Activated T-cell treated with anti-CD3 and anti-CD28 coated beads, Interleukin-2, amount 50 U/mL, for 24 hours (primary cell): ENCODE results near the gene PLEKHF1.
"Not testable (repeated sequence)": the region's sequence is repeated elsewhere in the genome, so short reads cannot be mapped to it uniquely, and the experiment has no call there.

Source experiments
- DNase-seq: peaks from one replicate; pipeline ENCODE4 v3.0.0-alpha.2; 2020
- H3K27ac Mint-ChIP-seq: 2 replicates; pipeline ENCODE4 v1.8.0; 2020; ENCODE audit warnings: mild to moderate bottlenecking, mixed read lengths
- H3K27me3 Mint-ChIP-seq: 2 replicates; pipeline ENCODE4 v1.8.0; 2020; ENCODE audit warnings: mixed read lengths
- H3K36me3 Mint-ChIP-seq: 2 replicates; pipeline ENCODE4 v1.8.0; 2020; ENCODE audit warnings: low read depth, mixed read lengths
- H3K4me1 Mint-ChIP-seq: 2 replicates; pipeline ENCODE4 v1.8.0; 2020; ENCODE audit warnings: low read depth, mixed read lengths
- H3K4me3 Mint-ChIP-seq: 2 replicates; pipeline ENCODE4 v1.8.0; 2020; ENCODE audit warnings: mild to moderate bottlenecking, moderate library complexity, mixed read lengths
- H3K9me3 Mint-ChIP-seq: 2 replicates; pipeline ENCODE4 v1.8.0; 2020; ENCODE audit warnings: mixed read lengths

The PLEKHF1 gene

GRCh38 chr19:29665215-29665825 is at the start of gene PLEKHF1:
PLEKHF1 (plus strand) TSS chr19:29665461; CDS start chr19:29673840, 8,379 bp downstream.
- Mint-ChIP-seq H3K27me3 (no peaks in the 10 kb centered on the region), H3K4me1 (peaks cover 75% of the 10 kb centered on the region), H3K36me3 (peaks cover 40% of the 10 kb centered on the region), H3K27ac (peak within 1 kb of the TSS; percentile 95), H3K4me3 (peak within 1 kb of the TSS; percentile 83), H3K9me3 (no peaks in the 10 kb centered on the region)
- peak; percentile 92 for DNase-seq

GRCh38 chr19:29615891-29616425 is 49.3 kb upstream of the PLEKHF1 start:
- no peaks in the 10 kb centered on the region for H3K9me3 Mint-ChIP-seq
- H3K27me3 Mint-ChIP-seq = no peaks in the 10 kb centered on the region
- H3K4me1 Mint-ChIP-seq = peaks cover 17% of the 10 kb centered on the region
- H3K27ac Mint-ChIP-seq = peak overlapping the region; percentile 66
- H3K4me3 Mint-ChIP-seq = no peak overlapping the region
- no peak for DNase-seq
- peaks cover 61% of the 10 kb centered on the region for H3K36me3 Mint-ChIP-seq

GRCh38 chr19:29616541-29616940 is 48.7 kb upstream of the PLEKHF1 start:
- H3K9me3 Mint-ChIP-seq = no peaks in the 10 kb centered on the region
- peak overlapping the region; percentile 15 for H3K27ac Mint-ChIP-seq
- peaks cover 55% of the 10 kb centered on the region for H3K36me3 Mint-ChIP-seq

GRCh38 chr19:29617366-29618266 is 47.6 kb upstream of the PLEKHF1 start:
- Mint-ChIP-seq H3K4me1 (peaks cover 28% of the 10 kb centered on the region), H3K4me3 (no peak overlapping the region), H3K9me3 (no peaks in the 10 kb centered on the region), H3K36me3 (peaks cover 44% of the 10 kb centered on the region), H3K27me3 (no peaks in the 10 kb centered on the region), H3K27ac (peak overlapping the region; percentile 26)
- no peak for DNase-seq

More at GRCh38 chr19:29616541-29616940, 48.7 kb upstream of the PLEKHF1 start:
- Mint-ChIP-seq H3K4me3 (no peak overlapping the region), H3K4me1 (peaks cover 18% of the 10 kb centered on the region), H3K27me3 (no peaks in the 10 kb centered on the region)
- no peak for DNase-seq

GRCh38 chr19:29618434-29618833 is 46.8 kb upstream of the PLEKHF1 start:
- H3K27ac Mint-ChIP-seq = peak overlapping the region; percentile 26
- H3K4me3 Mint-ChIP-seq = no peak overlapping the region
- DNase-seq = no peak
- H3K4me1 Mint-ChIP-seq = peaks cover 36% of the 10 kb centered on the region
- no peaks in the 10 kb centered on the region for H3K9me3 Mint-ChIP-seq
- H3K36me3 Mint-ChIP-seq = peaks cover 36% of the 10 kb centered on the region
- H3K27me3 Mint-ChIP-seq = no peaks in the 10 kb centered on the region

GRCh38 chr19:29618871-29619270 is 46.4 kb upstream of the PLEKHF1 start:
- H3K9me3 Mint-ChIP-seq = no peaks in the 10 kb centered on the region
- H3K27ac Mint-ChIP-seq = no peak overlapping the region
- no peaks in the 10 kb centered on the region for H3K27me3 Mint-ChIP-seq
- DNase-seq = no peak
- no peak overlapping the region for H3K4me3 Mint-ChIP-seq
- H3K36me3 Mint-ChIP-seq = peaks cover 32% of the 10 kb centered on the region
- peaks cover 41% of the 10 kb centered on the region for H3K4me1 Mint-ChIP-seq

GRCh38 chr19:29620931-29621351 is 44.3 kb upstream of the PLEKHF1 start:
- H3K27me3 Mint-ChIP-seq = no peaks in the 10 kb centered on the region
- H3K36me3 Mint-ChIP-seq = peaks cover 14% of the 10 kb centered on the region
- peak overlapping the region; percentile 60 for H3K27ac Mint-ChIP-seq
- peak; percentile 74 for DNase-seq
- H3K4me1 Mint-ChIP-seq = peaks cover 54% of the 10 kb centered on the region
- H3K9me3 Mint-ChIP-seq = no peaks in the 10 kb centered on the region
- H3K4me3 Mint-ChIP-seq = peak overlapping the region; percentile 30

GRCh38 chr19:29622166-29623070 is 42.8 kb upstream of the PLEKHF1 start:
- H3K27me3 Mint-ChIP-seq = no peaks in the 10 kb centered on the region
- H3K9me3 Mint-ChIP-seq = no peaks in the 10 kb centered on the region
- peak overlapping the region; percentile 46 for H3K4me3 Mint-ChIP-seq
- DNase-seq = peak; percentile 70
- no peaks in the 10 kb centered on the region for H3K36me3 Mint-ChIP-seq
- H3K4me1 Mint-ChIP-seq = peaks cover 54% of the 10 kb centered on the region
- peak overlapping the region; percentile 82 for H3K27ac Mint-ChIP-seq

GRCh38 chr19:29623726-29624488 is 41.4 kb upstream of the PLEKHF1 start:
- Mint-ChIP-seq H3K9me3 (no peaks in the 10 kb centered on the region), H3K27ac (peak overlapping the region; percentile 90), H3K4me1 (peaks cover 54% of the 10 kb centered on the region), H3K4me3 (peak overlapping the region; percentile 77), H3K36me3 (no peaks in the 10 kb centered on the region), H3K27me3 (no peaks in the 10 kb centered on the region)
- peak; percentile 75 for DNase-seq

GRCh38 chr19:29624489-29625185 is 40.6 kb upstream of the PLEKHF1 start:
- H3K36me3 Mint-ChIP-seq = no peaks in the 10 kb centered on the region
- peaks cover 54% of the 10 kb centered on the region for H3K4me1 Mint-ChIP-seq
- H3K27me3 Mint-ChIP-seq = no peaks in the 10 kb centered on the region
- H3K27ac Mint-ChIP-seq = peak overlapping the region; percentile 90
- DNase-seq = no peak
- H3K4me3 Mint-ChIP-seq = peak overlapping the region; percentile 77
- H3K9me3 Mint-ChIP-seq = no peaks in the 10 kb centered on the region

GRCh38 chr19:29625186-29625651 is 40.0 kb upstream of the PLEKHF1 start:
- Mint-ChIP-seq H3K9me3 (no peaks in the 10 kb centered on the region), H3K27ac (peak overlapping the region; percentile 26), H3K4me3 (no peak overlapping the region), H3K36me3 (no peaks in the 10 kb centered on the region), H3K4me1 (peaks cover 50% of the 10 kb centered on the region), H3K27me3 (no peaks in the 10 kb centered on the region)
- DNase-seq = no peak

- no peak for DNase-seq
- Mint-ChIP-seq H3K27ac (no peak overlapping the region), H3K27me3 (no peaks in the 10 kb centered on the region), H3K4me1 (peaks cover 38% of the 10 kb centered on the region), H3K4me3 (no peak overlapping the region), H3K36me3 (no peaks in the 10 kb centered on the region), H3K9me3 (no peaks in the 10 kb centered on the region)
Observed at GRCh38 chr19:29626386-29626785, 38.9 kb upstream of the PLEKHF1 start.

GRCh38 chr19:29626832-29627231 is 38.4 kb upstream of the PLEKHF1 start:
- not testable (repeated sequence) for DNase-seq, H3K27ac Mint-ChIP-seq, H3K4me3 Mint-ChIP-seq, H3K9me3 Mint-ChIP-seq, H3K27me3 Mint-ChIP-seq, H3K36me3 Mint-ChIP-seq
- H3K4me1 Mint-ChIP-seq = peaks cover 34% of the 10 kb centered on the region
